ENCODE results near the gene NOL4L. TPM values are rescaled to one million over a fixed set of nuclear protein-coding genes. Genes with fewer than 3 reads are reported as not detected.

Gene NOL4L
- total RNA-seq, 1 experiment from 2014 or later = 40.9 TPM

DNA sequence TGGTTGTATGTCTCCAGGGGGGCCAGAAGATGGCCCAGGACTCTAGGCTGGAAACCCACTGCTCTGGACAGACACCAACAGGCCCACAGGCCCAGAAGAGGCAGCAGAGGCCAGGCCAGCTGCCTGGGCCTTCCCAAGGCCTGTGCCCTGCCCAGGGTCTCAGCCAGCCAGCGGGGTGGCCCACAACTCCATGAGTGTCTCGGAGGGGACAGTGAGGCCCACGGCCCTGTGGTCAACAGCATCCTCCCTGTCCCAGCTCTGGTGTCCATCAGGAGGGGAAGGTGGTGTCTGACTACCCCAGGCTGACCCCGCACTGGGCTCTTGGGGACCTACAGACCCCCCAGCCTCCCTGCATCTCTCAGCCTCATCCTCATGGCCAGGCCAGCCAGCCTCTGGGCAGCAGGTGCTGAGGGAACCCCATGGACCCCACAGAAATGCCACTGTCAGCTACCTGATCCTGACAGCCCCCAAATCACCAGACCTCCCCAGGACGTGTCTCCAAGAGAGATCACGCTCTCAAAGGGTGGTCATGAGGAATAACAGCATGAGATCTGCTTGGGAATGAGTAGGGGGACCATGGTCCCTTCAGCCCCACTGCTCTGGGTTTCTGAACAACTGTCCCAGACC lies 112.4 kb downstream of the NOL4L start:
- Histone ChIP-seq H3K36me3 (ENCODE audit: low read depth) (no peaks in the 10 kb centered on the region), H3K79me2 (ENCODE audit: low read depth) (peaks cover 30% of the 10 kb centered on the region), H3F3A (ENCODE audit: insufficient read depth, low read depth) (peaks cover 21% of the 10 kb centered on the region; the same call in 1 of the 2 replicates), H4K20me1 (ENCODE audit: insufficient read depth) (0 out of 2 replicates have a peak, but pooled peaks cover 11% of the 10 kb centered on the region), H2AFZ (no peak overlapping the region), H3K9me3 (ENCODE audit: insufficient read depth, low read depth) (no peaks in the 10 kb centered on the region), H3K4me1 (replicated peaks; ENCODE audit: insufficient read depth) (peaks cover 34% of the 10 kb centered on the region), H3K4me2 (no peak overlapping the region), H3K27me3 (ENCODE audit: insufficient read depth, low read depth) (no peaks in the 10 kb centered on the region), H3K9me2 (ENCODE audit: insufficient read depth) (no peaks in the 10 kb centered on the region), H3K4me3 (no peak overlapping the region), H3K27ac (no peak overlapping the region)
- POLR2A ChIA-PET (ENCODE audit: unreplicated experiment) = no interaction called here
- TF ChIP-seq EZH2 (IDR thresholded peaks at IDR 0.05; ENCODE audit: low read depth) = no peak
- TF ChIP-seq, protein P1, sequence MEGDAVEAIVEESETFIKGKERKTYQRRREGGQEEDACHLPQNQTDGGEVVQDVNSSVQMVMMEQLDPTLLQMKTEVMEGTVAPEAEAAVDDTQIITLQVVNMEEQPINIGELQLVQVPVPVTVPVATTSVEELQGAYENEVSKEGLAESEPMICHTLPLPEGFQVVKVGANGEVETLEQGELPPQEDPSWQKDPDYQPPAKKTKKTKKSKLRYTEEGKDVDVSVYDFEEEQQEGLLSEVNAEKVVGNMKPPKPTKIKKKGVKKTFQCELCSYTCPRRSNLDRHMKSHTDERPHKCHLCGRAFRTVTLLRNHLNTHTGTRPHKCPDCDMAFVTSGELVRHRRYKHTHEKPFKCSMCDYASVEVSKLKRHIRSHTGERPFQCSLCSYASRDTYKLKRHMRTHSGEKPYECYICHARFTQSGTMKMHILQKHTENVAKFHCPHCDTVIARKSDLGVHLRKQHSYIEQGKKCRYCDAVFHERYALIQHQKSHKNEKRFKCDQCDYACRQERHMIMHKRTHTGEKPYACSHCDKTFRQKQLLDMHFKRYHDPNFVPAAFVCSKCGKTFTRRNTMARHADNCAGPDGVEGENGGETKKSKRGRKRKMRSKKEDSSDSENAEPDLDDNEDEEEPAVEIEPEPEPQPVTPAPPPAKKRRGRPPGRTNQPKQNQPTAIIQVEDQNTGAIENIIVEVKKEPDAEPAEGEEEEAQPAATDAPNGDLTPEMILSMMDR (conservative IDR thresholded peaks at IDR 0.05) = no peak
- intact Hi-C loops (cut with micrococcal nuclease; ENCODE audit: unreplicated experiment) = no loop called here
- CTCF ChIA-PET = no interaction called here
- no peak for DNase-seq
- no TSS peak for BruUV-seq (replicated peaks)

GRCh38 chr20:32470940-32471339 lies 114.2 kb downstream of the NOL4L start:
- H3F3A ChIP-seq (ENCODE audit: insufficient read depth, low read depth) = peaks cover 16% of the 10 kb centered on the region; the same call in 1 of the 2 replicates
- H3K27ac ChIP-seq = no peak overlapping the region
- H3K4me3 ChIP-seq = no peak overlapping the region
- no peak for TF ChIP-seq EZH2 (IDR thresholded peaks at IDR 0.05; ENCODE audit: low read depth)
- TF ChIP-seq, protein P1 (conservative IDR thresholded peaks at IDR 0.05) = no peak
- CTCF ChIA-PET = no interaction called here
- H4K20me1 ChIP-seq (ENCODE audit: insufficient read depth) = 0 out of 2 replicates have a peak, but pooled peaks cover 7% of the 10 kb centered on the region
- no peak for DNase-seq
- no peak overlapping the region for H2AFZ ChIP-seq
- no peak overlapping the region for H3K4me2 ChIP-seq
- H3K9me3 ChIP-seq (ENCODE audit: insufficient read depth, low read depth) = no peaks in the 10 kb centered on the region
- no peaks in the 10 kb centered on the region for H3K27me3 ChIP-seq (ENCODE audit: insufficient read depth, low read depth)
- peaks cover 20% of the 10 kb centered on the region for H3K79me2 ChIP-seq (ENCODE audit: low read depth)
- H3K36me3 ChIP-seq (ENCODE audit: low read depth) = no peaks in the 10 kb centered on the region
- BruUV-seq (replicated peaks) = no TSS peak
- POLR2A ChIA-PET (ENCODE audit: unreplicated experiment) = no interaction called here
- no peaks in the 10 kb centered on the region for H3K9me2 ChIP-seq (ENCODE audit: insufficient read depth)
- intact Hi-C loops (cut with micrococcal nuclease; ENCODE audit: unreplicated experiment) = no loop called here
- H3K4me1 ChIP-seq (replicated peaks; ENCODE audit: insufficient read depth) = peaks cover 23% of the 10 kb centered on the region

- H3F3A ChIP-seq (ENCODE audit: insufficient read depth, low read depth) = peaks cover 17% of the 10 kb centered on the region; the same call in 1 of the 2 replicates
- H3K9me3 ChIP-seq (ENCODE audit: insufficient read depth, low read depth) = no peaks in the 10 kb centered on the region
- H2AFZ ChIP-seq = no peak overlapping the region
- ChIA-PET CTCF (no interaction called here), POLR2A (ENCODE audit: unreplicated experiment) (no interaction called here)
- intact Hi-C loops (cut with micrococcal nuclease; ENCODE audit: unreplicated experiment) = no loop called here
- DNase-seq = no peak
- no peaks in the 10 kb centered on the region for H3K27me3 ChIP-seq (ENCODE audit: insufficient read depth, low read depth)
- TF ChIP-seq, protein P1 (conservative IDR thresholded peaks at IDR 0.05) = peak; percentile 38; the same call in 1 of the 2 replicates
- TF ChIP-seq EZH2 (IDR thresholded peaks at IDR 0.05; ENCODE audit: low read depth) = no peak
- H4K20me1 ChIP-seq (ENCODE audit: insufficient read depth) = 0 out of 2 replicates have a peak, but pooled peaks cover 7% of the 10 kb centered on the region
- no peak overlapping the region for H3K27ac ChIP-seq
- peaks cover 21% of the 10 kb centered on the region for H3K4me1 ChIP-seq (replicated peaks; ENCODE audit: insufficient read depth)
- H3K4me2 ChIP-seq = no peak overlapping the region
- no peaks in the 10 kb centered on the region for H3K9me2 ChIP-seq (ENCODE audit: insufficient read depth)
- H3K36me3 ChIP-seq (ENCODE audit: low read depth) = no peaks in the 10 kb centered on the region
- H3K79me2 ChIP-seq (ENCODE audit: low read depth) = peaks cover 21% of the 10 kb centered on the region
- no peak overlapping the region for H3K4me3 ChIP-seq
- BruUV-seq (replicated peaks) = no TSS peak
Observed at GRCh38 chr20:32470025-32470861, 114.9 kb downstream of the NOL4L start.
